HG03571 (cell line): ENCODE measurements around the gene C4A.
"Not testable (repeated sequence)": the region's sequence is repeated elsewhere in the genome, so short reads cannot be mapped to it uniquely, and the experiment has no call there.

Experiments used
- ATAC-seq: cut with Tn5 transposase; IDR thresholded peaks from one replicate; pipeline ENCODE4 v1.9.1; 2021; ENCODE audit not compliant: unreplicated experiment

The C4A gene

DNA sequence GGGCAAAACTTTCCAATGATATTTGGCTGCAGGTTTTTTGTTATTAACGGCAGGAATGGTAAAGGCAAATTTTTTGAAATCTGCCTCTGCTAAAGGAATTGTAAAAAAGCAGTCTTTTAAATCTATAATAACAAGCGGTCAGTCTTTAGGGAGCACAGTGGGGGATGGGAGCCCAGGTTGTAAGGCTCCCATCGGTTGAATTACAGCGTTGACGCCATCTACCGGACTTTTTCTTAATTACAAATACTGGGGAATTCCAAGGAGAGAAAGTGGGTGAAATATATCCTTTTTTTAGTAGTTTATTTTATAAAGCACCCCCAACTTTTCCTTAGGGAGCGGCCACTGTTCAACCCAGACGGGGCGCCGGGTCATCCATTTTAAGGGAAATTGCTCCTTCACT lies 40.2 kb downstream of the C4A start:
- ATAC-seq, result not testable (repeated sequence)

DNA sequence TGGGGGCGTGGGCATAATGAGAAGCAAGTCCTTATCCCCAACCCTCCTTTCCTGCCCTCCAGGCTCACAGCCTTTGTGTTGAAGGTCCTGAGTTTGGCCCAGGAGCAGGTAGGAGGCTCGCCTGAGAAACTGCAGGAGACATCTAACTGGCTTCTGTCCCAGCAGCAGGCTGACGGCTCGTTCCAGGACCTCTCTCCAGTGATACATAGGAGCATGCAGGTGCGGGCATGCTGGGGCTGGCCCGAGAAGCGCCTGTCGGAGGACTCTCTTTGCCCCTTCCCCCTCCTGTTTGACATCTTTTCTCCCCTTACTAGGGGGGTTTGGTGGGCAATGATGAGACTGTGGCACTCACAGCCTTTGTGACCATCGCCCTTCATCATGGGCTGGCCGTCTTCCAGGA lies 46.8 kb downstream of the C4A start:
- ATAC-seq, result not testable (repeated sequence)

DNA sequence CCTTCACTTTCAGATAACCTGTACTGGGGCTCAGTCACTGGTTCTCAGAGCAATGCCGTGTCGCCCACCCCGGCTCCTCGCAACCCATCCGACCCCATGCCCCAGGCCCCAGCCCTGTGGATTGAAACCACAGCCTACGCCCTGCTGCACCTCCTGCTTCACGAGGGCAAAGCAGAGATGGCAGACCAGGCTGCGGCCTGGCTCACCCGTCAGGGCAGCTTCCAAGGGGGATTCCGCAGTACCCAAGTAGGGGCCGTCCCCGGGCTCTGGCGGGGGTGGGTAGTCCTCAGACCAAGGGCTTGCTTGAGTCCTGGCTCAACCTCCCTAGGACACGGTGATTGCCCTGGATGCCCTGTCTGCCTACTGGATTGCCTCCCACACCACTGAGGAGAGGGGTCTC lies 47.7 kb downstream of the C4A start:
- not testable (repeated sequence) for ATAC-seq

DNA sequence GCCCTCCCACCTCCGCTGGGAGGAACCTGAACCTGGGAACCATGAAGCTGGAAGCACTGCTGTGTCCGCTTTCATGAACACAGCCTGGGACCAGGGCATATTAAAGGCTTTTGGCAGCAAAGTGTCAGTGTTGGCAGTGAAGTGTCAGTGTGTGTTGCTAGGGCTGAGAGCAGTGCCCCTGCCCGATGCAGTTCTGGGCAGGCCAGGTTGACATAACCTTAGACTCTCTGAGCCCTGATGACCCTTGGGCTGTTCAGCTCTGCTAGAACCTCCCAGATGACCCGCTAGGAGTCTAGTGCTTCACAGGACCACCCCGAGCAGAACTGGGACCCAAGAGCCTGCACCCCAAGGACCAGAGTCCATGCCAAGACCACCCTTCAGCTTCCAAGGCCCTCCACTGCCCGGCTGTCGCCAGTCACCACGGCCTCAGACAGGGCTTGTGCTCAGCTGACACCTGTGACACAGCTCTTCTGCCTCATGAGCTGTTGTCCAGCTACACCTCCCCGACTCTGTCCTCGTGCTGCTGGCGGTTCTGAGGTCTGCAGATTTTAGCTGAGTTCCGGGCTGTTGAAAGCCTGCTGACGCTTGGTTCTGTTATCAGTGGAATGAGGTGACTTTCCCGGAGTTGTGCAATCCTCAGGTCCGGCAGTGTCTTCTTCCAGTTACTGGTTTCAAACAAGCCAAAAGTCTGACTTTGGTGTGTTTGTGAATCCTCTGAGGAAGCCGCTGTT lies 53.6 kb downstream of the C4A start:
- ATAC-seq, result not testable (repeated sequence)

DNA sequence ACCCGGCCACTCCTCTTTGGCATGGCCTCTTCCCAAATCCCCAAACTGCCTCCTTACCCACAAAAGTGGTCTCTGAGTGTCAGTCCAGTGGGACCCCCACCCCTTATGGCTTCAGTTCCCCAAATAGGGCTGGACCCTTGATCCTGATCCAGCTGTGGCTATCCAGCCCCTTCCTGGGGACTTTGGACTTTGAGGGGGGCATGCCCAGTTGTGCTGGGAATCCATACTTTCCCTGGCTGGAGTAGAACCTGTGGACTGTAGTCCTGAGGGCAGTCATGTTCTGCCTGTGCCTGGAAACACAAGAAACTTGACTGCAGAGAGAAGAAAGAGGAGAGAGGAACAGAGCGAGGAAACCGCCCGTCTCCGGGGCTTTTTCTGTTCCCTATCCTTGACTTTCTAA lies 55.3 kb downstream of the C4A start:
- ATAC-seq, result not testable (repeated sequence)

DNA sequence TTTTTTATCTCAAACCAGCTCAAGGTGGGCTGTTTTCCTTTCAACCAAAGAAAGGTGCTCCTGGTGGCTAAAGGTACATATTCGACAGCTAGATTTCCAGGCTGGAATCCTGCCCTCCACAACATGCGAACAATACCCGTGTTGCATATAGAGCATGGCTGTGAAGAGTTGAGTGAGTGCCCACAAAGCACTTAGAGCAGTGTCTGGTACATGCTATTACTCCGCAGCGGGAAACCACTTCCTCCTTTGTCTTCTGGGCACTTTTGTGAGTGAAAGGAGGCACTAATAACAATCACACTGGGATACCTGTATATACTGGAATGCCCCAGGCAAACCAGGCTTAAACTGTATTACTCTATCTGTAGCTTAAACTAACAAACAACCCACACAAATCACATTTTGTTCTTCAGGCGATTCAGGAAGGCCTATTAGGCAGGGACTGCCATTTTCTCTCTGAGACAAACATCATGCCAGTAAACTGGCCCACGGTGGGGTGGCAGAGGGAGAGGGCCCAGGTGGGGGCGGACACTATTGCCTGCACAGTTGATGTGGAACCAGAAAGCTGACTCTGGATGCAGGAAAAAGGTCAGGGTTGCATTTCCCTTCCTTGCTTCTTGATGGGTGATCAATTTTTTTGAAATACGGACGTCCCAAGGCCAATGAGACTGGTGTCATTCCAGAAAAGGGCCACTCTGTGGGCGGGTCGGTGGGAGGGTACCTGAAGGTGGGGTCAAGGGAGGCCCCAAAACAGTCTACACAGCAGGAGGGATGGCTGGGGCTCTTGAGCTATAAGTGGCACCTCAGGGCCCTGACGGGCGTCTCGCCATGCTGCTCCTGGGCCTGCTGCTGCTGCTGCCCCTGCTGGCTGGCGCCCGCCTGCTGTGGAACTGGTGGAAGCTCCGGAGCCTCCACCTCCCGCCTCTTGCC lies 56.0 kb downstream of the C4A start, which contains the start of gene CYP21A2:
CYP21A2 (plus strand) TSS at position 818 of the 927 bp plus-strand sequence; CDS start at position 826, 8 bp downstream.
- not testable (repeated sequence) for ATAC-seq

DNA sequence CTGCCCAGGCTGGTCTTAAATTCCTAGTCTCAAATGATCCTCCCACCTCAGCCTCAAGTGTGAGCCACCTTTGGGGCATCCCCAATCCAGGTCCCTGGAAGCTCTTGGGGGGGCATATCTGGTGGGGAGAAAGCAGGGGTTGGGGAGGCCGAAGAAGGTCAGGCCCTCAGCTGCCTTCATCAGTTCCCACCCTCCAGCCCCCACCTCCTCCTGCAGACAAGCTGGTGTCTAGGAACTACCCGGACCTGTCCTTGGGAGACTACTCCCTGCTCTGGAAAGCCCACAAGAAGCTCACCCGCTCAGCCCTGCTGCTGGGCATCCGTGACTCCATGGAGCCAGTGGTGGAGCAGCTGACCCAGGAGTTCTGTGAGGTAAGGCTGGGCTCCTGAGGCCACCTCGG lies 57.0 kb downstream of the C4A start:
- ATAC-seq, result not testable (repeated sequence)

DNA sequence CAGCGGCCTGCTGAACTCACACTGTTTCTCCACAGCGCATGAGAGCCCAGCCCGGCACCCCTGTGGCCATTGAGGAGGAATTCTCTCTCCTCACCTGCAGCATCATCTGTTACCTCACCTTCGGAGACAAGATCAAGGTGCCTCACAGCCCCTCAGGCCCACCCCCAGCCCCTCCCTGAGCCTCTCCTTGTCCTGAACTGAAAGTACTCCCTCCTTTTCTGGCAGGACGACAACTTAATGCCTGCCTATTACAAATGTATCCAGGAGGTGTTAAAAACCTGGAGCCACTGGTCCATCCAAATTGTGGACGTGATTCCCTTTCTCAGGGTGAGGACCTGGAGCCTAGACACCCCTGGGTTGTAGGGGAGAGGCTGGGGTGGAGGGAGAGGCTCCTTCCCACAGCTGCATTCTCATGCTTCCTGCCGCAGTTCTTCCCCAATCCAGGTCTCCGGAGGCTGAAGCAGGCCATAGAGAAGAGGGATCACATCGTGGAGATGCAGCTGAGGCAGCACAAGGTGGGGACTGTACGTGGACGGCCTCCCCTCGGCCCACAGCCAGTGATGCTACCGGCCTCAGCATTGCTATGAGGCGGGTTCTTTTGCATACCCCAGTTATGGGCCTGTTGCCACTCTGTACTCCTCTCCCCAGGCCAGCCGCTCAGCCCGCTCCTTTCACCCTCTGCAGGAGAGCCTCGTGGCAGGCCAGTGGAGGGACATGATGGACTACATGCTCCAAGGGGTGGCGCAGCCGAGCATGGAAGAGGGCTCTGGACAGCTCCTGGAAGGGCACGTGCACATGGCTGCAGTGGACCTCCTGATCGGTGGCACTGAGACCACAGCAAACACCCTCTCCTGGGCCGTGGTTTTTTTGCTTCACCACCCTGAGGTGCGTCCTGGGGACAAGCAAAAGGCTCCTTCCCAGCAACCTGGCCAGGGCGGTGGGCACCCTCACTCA lies 57.7 kb downstream of the C4A start:
- not testable (repeated sequence) for ATAC-seq

DNA sequence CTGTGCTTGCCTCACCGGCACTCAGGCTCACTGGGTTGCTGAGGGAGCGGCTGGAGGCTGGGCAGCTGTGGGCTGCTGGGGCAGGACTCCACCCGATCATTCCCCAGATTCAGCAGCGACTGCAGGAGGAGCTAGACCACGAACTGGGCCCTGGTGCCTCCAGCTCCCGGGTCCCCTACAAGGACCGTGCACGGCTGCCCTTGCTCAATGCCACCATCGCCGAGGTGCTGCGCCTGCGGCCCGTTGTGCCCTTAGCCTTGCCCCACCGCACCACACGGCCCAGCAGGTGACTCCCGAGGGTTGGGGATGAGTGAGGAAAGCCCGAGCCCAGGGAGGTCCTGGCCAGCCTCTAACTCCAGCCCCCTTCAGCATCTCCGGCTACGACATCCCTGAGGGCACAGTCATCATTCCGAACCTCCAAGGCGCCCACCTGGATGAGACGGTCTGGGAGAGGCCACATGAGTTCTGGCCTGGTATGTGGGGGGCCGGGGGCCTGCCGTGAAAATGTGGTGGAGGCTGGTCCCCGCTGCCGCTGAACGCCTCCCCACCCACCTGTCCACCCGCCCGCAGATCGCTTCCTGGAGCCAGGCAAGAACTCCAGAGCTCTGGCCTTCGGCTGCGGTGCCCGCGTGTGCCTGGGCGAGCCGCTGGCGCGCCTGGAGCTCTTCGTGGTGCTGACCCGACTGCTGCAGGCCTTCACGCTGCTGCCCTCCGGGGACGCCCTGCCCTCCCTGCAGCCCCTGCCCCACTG lies 58.6 kb downstream of the C4A start:
- not testable (repeated sequence) for ATAC-seq

DNA sequence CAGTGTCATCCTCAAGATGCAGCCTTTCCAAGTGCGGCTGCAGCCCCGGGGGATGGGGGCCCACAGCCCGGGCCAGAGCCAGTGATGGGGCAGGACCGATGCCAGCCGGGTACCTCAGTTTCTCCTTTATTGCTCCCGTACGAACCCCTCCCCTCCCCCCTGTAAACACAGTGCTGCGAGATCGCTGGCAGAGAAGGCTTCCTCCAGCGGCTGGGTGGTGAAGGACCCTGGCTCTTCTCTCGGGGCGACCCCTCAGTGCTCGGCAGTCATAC lies 59.1 kb downstream of the C4A start:
- ATAC-seq, result not testable (repeated sequence)

DNA sequence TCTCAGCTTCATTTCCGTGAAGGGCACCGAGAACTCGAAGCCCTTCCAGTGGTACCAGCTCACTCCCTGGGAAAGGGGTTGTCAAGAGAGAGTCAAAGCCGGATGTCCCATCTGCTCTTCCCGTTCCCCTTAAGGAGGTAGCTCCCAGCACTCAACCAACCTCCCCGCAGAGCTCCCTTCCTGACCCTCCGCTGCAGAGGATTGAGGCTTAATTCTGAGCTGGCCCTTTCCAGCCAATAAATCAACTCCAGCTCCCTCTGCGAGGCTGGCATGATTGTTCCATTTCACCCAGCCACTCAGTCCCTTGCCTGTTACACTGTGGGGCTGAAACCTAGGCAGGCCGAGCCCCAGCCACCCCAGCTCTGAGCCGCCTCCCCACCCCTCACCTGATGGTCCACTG lies 59.5 kb downstream of the C4A start:
- not testable (repeated sequence) for ATAC-seq

DNA sequence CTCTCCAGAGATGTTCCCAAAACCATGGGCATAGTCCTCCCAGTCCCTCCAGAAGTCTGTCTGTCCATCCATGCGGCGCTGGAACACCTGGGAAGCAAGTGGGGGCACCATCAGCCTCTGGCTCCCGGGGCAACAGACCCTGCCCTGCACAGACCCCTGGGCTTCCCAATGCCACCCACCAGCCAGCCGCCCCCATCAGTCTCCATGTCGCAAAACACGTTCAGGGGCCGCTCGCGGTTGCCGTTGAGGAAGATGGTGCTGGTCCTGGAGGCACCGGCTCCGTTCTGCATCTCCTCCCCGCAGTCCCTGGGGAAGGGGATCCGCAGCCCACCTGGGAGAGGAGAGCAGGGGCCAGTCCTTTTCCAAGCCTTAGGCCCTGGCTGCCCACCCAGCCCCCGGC lies 60.4 kb downstream of the C4A start:
- not testable (repeated sequence) for ATAC-seq

DNA sequence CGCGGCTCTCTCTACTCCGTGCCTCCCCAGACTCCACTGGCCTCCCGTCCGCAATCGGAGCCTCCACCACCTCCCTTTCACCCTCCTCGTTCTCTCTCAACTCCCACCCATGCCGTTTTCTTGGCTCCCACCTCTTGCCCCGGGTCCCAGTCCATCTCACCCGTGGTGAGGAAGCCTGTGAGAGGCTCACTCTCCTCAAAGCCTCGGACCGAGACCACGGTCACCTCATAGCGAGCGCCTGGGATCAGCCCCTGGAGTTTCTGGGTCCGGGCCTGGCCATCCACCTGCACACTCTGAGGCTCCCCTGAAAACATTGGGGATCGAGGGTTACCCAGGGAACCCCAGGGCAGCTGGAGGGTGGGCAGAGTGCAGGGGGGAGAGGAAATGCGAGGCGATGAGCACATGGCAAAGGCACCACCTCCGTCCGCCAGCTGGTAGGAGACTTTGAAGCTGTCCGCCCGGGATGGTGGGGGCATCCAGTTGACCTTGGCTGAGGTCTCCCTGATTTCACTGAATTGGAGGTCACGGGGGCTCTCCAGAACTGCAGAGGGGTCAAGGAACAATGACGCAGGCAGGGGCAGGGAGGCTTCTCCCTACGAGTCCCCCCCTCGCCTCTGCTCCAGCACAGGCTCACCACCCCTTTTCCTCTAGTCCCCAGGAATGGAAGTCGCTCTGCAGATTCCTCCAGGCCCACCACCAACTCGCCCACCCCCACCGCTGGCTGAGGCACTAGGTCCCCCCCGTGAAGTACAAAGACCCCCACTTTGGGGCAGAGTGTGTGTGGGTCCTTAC lies 61.9 kb downstream of the C4A start:
- ATAC-seq, result not testable (repeated sequence)

DNA sequence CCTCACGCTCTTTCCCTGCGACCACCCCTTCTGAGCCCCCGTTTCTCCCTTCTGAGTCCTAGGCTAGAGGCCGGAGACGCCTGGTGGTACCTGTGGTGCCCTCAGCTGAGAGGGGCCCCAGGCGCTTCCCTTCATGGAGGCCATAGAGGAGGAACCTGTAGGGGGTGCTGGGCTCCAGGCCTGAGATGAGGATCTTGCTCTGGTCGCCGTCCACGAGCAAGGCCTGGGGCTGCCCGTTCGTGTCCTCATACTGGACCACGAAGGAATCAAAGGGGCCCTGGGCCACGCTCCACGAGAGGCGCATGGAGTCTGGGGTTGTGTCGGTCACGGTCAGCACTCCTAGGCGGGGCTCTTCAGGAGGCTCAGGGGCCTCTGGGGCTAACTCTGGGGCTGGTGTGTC lies 63.1 kb downstream of the C4A start:
- ATAC-seq, result not testable (repeated sequence)

DNA sequence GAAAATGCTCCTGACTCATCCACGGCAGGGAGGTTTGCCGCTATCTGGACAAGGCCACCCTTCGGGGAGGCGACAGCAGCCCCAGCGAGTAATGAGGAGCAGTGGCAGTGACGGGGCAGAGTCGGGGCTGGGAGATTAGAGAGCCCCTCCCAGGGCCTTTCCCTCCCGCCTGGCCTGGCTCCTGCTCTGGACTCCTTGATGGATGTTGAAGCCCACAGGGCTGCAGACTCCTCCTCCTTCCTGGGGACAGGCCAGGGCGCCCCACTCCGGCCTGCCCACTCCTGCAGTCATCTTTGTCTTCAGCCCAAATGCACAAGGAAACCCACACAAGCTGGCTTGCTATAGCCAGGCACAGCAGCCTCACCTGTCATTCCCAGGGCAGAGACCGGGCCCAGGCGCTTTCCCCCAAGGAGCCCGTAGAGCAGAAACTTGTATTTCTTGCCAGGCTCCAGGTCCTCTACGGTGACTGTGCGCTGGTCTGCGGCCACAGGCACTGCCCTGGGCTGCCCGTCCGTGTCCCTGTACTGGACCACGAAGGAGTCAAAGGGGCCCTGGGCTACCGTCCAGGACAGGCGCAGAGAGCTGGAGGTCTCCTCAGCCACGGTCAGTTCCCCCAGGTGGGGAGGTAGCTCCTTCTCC lies 64.1 kb downstream of the C4A start:
- no peak for ATAC-seq

DNA sequence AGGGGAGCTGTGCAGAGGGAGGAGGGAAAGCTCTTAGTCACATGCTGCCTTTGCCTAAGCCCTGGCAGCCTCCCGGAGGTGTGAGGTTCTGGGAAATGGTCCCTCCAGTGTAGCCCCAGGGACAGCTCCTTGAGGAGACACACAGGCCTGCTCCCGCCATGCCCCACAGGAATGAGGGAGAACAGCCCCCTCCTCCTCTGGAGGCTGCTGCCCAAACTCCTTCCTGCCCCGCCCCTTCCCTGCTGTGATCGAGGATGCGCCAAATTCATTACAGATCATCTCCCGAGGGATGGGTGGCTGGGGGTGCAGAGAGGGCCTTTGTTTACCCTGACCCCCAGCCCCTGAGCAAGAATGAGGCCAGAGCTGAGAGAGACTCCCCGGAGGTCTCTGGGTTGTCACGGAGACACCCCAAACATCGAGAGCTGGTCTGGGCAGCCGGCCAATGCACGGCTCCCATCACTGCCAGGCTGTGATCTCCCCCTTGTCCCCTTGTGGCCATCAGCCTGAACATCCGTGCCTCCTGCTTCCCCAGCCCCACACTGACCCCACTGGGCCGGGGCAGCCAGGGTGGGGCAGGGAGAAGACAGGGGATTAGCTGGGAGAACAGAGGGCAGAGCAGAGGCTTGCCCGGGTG lies 64.7 kb downstream of the C4A start:
- no peak for ATAC-seq

DNA sequence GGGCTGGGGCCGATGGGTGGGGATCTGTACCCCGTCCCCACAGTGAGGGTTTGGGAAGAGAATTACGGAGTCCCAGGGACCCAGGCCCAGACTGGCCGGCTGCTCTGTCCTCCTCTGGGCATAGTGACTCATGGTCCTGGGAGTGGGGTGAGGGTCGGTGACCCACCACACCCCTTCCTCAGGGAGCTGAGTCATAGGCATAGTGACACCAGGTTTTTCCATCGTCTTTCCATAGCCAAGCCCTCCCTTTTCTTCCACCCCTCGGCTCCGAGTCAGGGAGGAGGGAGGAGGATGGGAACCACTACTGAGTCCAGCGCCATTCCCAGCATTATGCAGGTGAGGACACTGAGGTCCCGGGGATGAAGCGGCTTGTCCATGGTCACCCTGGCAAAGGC lies 65.2 kb downstream of the C4A start:
- no peak for ATAC-seq

DNA sequence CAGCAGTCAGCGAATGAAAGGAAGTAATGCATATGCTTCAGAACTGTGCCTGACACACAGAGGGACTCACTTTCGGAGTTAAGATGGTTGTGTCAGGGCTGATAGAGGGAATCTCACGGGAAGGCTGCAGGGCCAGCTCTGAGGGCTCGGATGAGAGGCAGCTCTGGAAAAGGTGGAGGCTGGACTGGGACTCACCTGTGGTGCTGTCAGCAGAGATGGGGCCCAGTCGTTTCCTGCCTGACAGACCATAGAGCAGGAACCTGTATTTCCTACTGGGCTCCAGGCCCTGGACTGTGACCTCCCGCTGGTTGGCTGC lies 65.6 kb downstream of the C4A start:
- ATAC-seq, result no peak
